H1 (cell line): ENCODE measurements around the gene NT5DC3. TPM values are rescaled to one million over a fixed set of nuclear protein-coding genes. Genes with fewer than 3 reads are reported as not detected.

Experiments
- CTCF ChIA-PET: fragments of 300-600 bp; sonication (Branson Sonifier 250); formaldehyde crosslinking; loops from one replicate; lab custom pipeline; 2021; ENCODE audit not compliant: partially characterized antibody; lab: Charles Lee
- POLR2A ChIA-PET: fragments of 300-600 bp; sonication (Branson Sonifier 250); formaldehyde crosslinking; loops from one replicate; lab custom pipeline; 2021; ENCODE audit warnings: inconsistent platforms; ENCODE audit not compliant: partially characterized antibody; lab: Charles Lee
- DNase-seq, 2 experiments: peaks; one replicate each; pipeline versions ENCODE4 v3.0.0 to v3.0.0-alpha.2; 2010 to 2022; ENCODE audit warnings: low spot score in 2 of 2, low read depth in 1 of 2, mixed read lengths in 1 of 2
- FAIRE-seq: peaks from 2 replicates; lab custom pipeline; 2011; peaks lifted over from hg19 to GRCh38; lab: Jason Lieb, UNC
- H2AFZ ChIP-seq: 2 replicates; pipeline ENCODE4 v1.8.1; 2012; ENCODE audit warnings: low read length, inconsistent platforms
- H2AK5ac ChIP-seq: 2 replicates; pipeline ENCODE4 v1.6.1; 2013; ENCODE audit warnings: low read depth, low read length
- H2BK120ac ChIP-seq: replicated peaks from 2 replicates; pipeline ENCODE3; 2013; ENCODE audit warnings: low read depth, low read length, inconsistent platforms
- H2BK12ac ChIP-seq: 2 replicates; pipeline ENCODE4 v1.6.1; 2013; ENCODE audit warnings: low read depth, low read length
- H2BK15ac ChIP-seq: 2 replicates; pipeline ENCODE4 v1.6.1; 2013; ENCODE audit warnings: low read length
- H2BK20ac ChIP-seq: 2 replicates; pipeline ENCODE4 v1.6.1; 2013; ENCODE audit warnings: low read length
- H2BK5ac ChIP-seq: 2 replicates; pipeline ENCODE4 v1.6.1; 2013; ENCODE audit warnings: low read depth, low read length
- H3K14ac ChIP-seq: 2 replicates; pipeline ENCODE4 v1.6.1; 2013; ENCODE audit warnings: inconsistent platforms; ENCODE audit not compliant: insufficient read length
- H3K18ac ChIP-seq: 2 replicates; pipeline ENCODE4 v1.6.1; 2013; ENCODE audit warnings: low read length; ENCODE audit errors: extremely low read depth
- H3K23ac ChIP-seq: 2 replicates; pipeline ENCODE4 v1.6.1; 2013; ENCODE audit warnings: inconsistent platforms; ENCODE audit not compliant: insufficient read length
- H3K23me2 ChIP-seq: 2 replicates; pipeline ENCODE4 v1.6.1; 2013; ENCODE audit warnings: low read depth, low read length
- H3K27ac ChIP-seq: 2 replicates; pipeline ENCODE4 v1.6.1; 2011; ENCODE audit warnings: low read depth, low read length, inconsistent platforms
- H3K27me3 ChIP-seq, 4 experiments: replicated peaks in 1 of 4; 1 replicate in 1 of 4; 2 replicates in 3 of 4; pipeline versions ENCODE4 v1.6.1 to v1.8.1; 2011 to 2013; ENCODE audit warnings: low read length in 3 of 4, mild to moderate bottlenecking in 3 of 4, inconsistent platforms in 2 of 4, mixed read lengths in 2 of 4, moderate library complexity in 1 of 4; ENCODE audit not compliant: control insufficient read depth in 3 of 4, insufficient read depth in 3 of 4; ENCODE audit errors: extremely low read depth in 1 of 4
- H3K36me3 ChIP-seq, 4 experiments: 2 replicates each; pipeline versions ENCODE4 v1.6.1 to v1.8.1; 2011 to 2013; ENCODE audit warnings: mild to moderate bottlenecking in 4 of 4, low read length in 3 of 4, moderate library complexity in 2 of 4, control low read depth in 1 of 4, inconsistent platforms in 1 of 4; ENCODE audit not compliant: insufficient read depth in 4 of 4, control insufficient read depth in 2 of 4
- H3K4ac ChIP-seq: replicated peaks from 2 replicates; pipeline ENCODE3; 2013; ENCODE audit warnings: low read length, low read depth, mixed read lengths, inconsistent platforms; ENCODE audit not compliant: insufficient read length
- H3K4me1 ChIP-seq, 4 experiments: replicated peaks in 1 of 4; 1 replicate in 1 of 4; 2 replicates in 3 of 4; pipeline versions ENCODE4 v1.6.1 to v1.8.1; 2011 to 2013; ENCODE audit warnings: low read length in 3 of 4, inconsistent platforms in 2 of 4, mixed read lengths in 1 of 4; ENCODE audit not compliant: insufficient read depth in 4 of 4, control insufficient read depth in 3 of 4
- H3K4me2 ChIP-seq, 2 experiments: 2 replicates each; pipeline versions ENCODE4 v1.6.1 to v1.8.1; 2011 to 2013; ENCODE audit warnings: low read depth in 2 of 2, low read length in 2 of 2, control low read depth in 1 of 2, inconsistent platforms in 1 of 2, mild to moderate bottlenecking in 1 of 2; ENCODE audit not compliant: insufficient read depth in 1 of 2
- H3K4me3 ChIP-seq, 4 experiments: fragments of 200-600, 300-600 bp in 1 of 4; sonication (generic), shearing (Covaris generic), sonication (Bioruptor Twin) in 1 of 4; 2 replicates each; pipeline versions ENCODE4 v1.5.1 to v1.8.1; 2011 to 2016; ENCODE audit warnings: low read length in 4 of 4, low read depth in 3 of 4, control low read depth in 2 of 4, inconsistent platforms in 2 of 4, mild to moderate bottlenecking in 2 of 4, mixed read lengths in 1 of 4, moderate library complexity in 1 of 4; ENCODE audit not compliant: insufficient read depth in 2 of 4; ENCODE audit errors: extremely low read depth in 1 of 4
- H3K56ac ChIP-seq: replicated peaks from 2 replicates; pipeline ENCODE3; 2013; ENCODE audit warnings: low read depth, mild to moderate bottlenecking, mixed read lengths, low read length, inconsistent platforms; ENCODE audit not compliant: insufficient read length
- H3K79me1 ChIP-seq: 2 replicates; pipeline ENCODE4 v1.6.1; 2013; ENCODE audit warnings: low read depth, low read length, control low read depth
- H3K79me2 ChIP-seq, 2 experiments: 2 replicates each; pipeline versions ENCODE4 v1.6.1 to v1.8.1; 2012 to 2013; ENCODE audit warnings: low read length in 2 of 2, mild to moderate bottlenecking in 2 of 2, inconsistent platforms in 1 of 2; ENCODE audit not compliant: insufficient read depth in 2 of 2, control insufficient read depth in 1 of 2
- H3K9ac ChIP-seq, 4 experiments: replicated peaks in 1 of 4; 1 replicate in 1 of 4; 2 replicates in 3 of 4; pipeline versions ENCODE4 v1.6.1 to v1.8.1; 2011 to 2013; ENCODE audit warnings: low read depth in 3 of 4, low read length in 3 of 4, control low read depth in 2 of 4, mild to moderate bottlenecking in 2 of 4, moderate library complexity in 2 of 4, inconsistent platforms in 1 of 4; ENCODE audit errors: extremely low read depth in 1 of 4
- H3K9me3 ChIP-seq, 2 experiments: 2 replicates each; pipeline versions ENCODE4 v1.6.1 to v1.8.1; 2012 to 2013; ENCODE audit warnings: mild to moderate bottlenecking in 2 of 2, moderate library complexity in 2 of 2, control low read depth in 1 of 2, inconsistent platforms in 1 of 2, low read depth in 1 of 2, low read length in 1 of 2, mixed read lengths in 1 of 2; ENCODE audit not compliant: insufficient read depth in 2 of 2
- H4K20me1 ChIP-seq, 2 experiments: replicated peaks in 1 of 2; 2 replicates each; pipeline versions ENCODE3 to v1.8.1; 2011 to 2013; ENCODE audit warnings: inconsistent platforms in 2 of 2, low read length in 2 of 2, mild to moderate bottlenecking in 1 of 2; ENCODE audit not compliant: insufficient read depth in 2 of 2, control insufficient read depth in 1 of 2
- H4K5ac ChIP-seq: 2 replicates; pipeline ENCODE4 v1.6.1; 2013; ENCODE audit warnings: low read length, low read depth, mixed read lengths, inconsistent platforms; ENCODE audit not compliant: insufficient read length
- H4K8ac ChIP-seq: 2 replicates; pipeline ENCODE4 v1.8.0; 2013; ENCODE audit warnings: mild to moderate bottlenecking, moderate library complexity, low read length, inconsistent platforms; ENCODE audit not compliant: insufficient read depth; ENCODE audit errors: extremely low read depth
- H4K91ac ChIP-seq: replicated peaks from 2 replicates; pipeline ENCODE3; 2013; ENCODE audit warnings: low read length, mixed read lengths, inconsistent platforms; ENCODE audit not compliant: insufficient read length
- EGR1 ChIP-seq: IDR thresholded peaks from 2 replicates; pipeline ENCODE4 v1.6.1; 2011; ENCODE audit warnings: low read depth, low read length, borderline replicate concordance
- EZH2 ChIP-seq: fragments of 200-600 bp; sonication (generic); IDR thresholded peaks from 2 replicates; pipeline ENCODE4 v1.7.1; 2012; ENCODE audit warnings: low read depth, mild to moderate bottlenecking, moderate library complexity, low read length, inconsistent platforms; ENCODE audit not compliant: severe bottlenecking
- HDAC6 ChIP-seq: IDR thresholded peaks from one replicate; pipeline ENCODE4 v1.7.1; 2012; ENCODE audit warnings: low read depth, mild to moderate bottlenecking, inconsistent platforms, low read length, moderate library complexity
- JUN ChIP-seq: IDR thresholded peaks from 2 replicates; pipeline ENCODE4 v1.6.1; 2011; ENCODE audit warnings: low read depth, mild to moderate bottlenecking, improper control_type of control experiment, low read length
- KDM1A ChIP-seq: fragments of 200-600, 300-600 bp; sonication (generic); IDR thresholded peaks from 2 replicates; pipeline ENCODE4 v1.7.1; 2016; ENCODE audit warnings: mild to moderate bottlenecking, low read length, borderline replicate concordance
- KDM5A ChIP-seq: fragments of 200-600 bp; IDR thresholded peaks from 2 replicates; pipeline ENCODE4 v1.7.1; 2012; ENCODE audit warnings: mild to moderate bottlenecking, low read length, inconsistent platforms, mixed read lengths
- POLR2A ChIP-seq, 2 experiments: IDR thresholded peaks; 1 replicate in 1 of 2; 2 replicates in 1 of 2; pipeline ENCODE4 v1.6.1; 2011; ENCODE audit warnings: low read depth in 2 of 2, low read length in 2 of 2, mild to moderate bottlenecking in 2 of 2; ENCODE audit errors: control extremely low read depth in 1 of 2
- POLR2AphosphoS5 ChIP-seq: IDR thresholded peaks from 2 replicates; pipeline ENCODE4 v1.6.1; 2011; ENCODE audit warnings: low read depth, low read length
- RFX5 ChIP-seq: IDR thresholded peaks from 2 replicates; pipeline ENCODE4 v1.6.1; 2011; ENCODE audit warnings: low read depth, low read length, improper control_type of control experiment, borderline replicate concordance
- SRF ChIP-seq: IDR thresholded peaks from 2 replicates; pipeline ENCODE4 v1.6.1; 2011; ENCODE audit warnings: mild to moderate bottlenecking, low read depth, low read length, moderate library complexity
- TAF1 ChIP-seq: IDR thresholded peaks from 2 replicates; pipeline ENCODE4 v1.6.1; 2011; ENCODE audit warnings: mild to moderate bottlenecking, low read depth, low read length
- TCF12 ChIP-seq: IDR thresholded peaks from 2 replicates; pipeline ENCODE4 v1.6.1; 2011; ENCODE audit warnings: low read depth, mild to moderate bottlenecking, low read length
- WGBS, 2 experiments: shearing (Covaris generic) in 1 of 2; methylation state at CpG; one replicate each; pipeline versions ENCODE4 v1.1.6 to v1.1.7; 2013 to 2015; ENCODE audit warnings: low lambda C conversion rate in 2 of 2, mixed read lengths in 2 of 2, inconsistent platforms in 1 of 2, low coverage in 1 of 2, missing lambda C conversion rate in 1 of 2; ENCODE audit not compliant: insufficient replicate concordance in 2 of 2, insufficient coverage in 1 of 2, insufficient read length in 1 of 2; ENCODE audit errors: extremely low coverage in 1 of 2, missing lambda C conversion rate in 1 of 2; 5-methylcytosine and 5-hydroxymethylcytosine counted together
- polyA plus RNA-seq, 7 experiments: library from polyadenylated mRNA; depleted of rRNA in 3 of 7; stranded (reverse) in 5 of 7; unstranded in 2 of 7; fragments of >200 nt in 5 of 7; fragments of 200-250 nt in 2 of 7; gene quantifications; 1 replicate in 5 of 7; 2 replicates in 1 of 7; 4 replicates in 1 of 7; pipeline versions ENCODE4 v1.2.1 to v1.2.3, GENCODE V29; 2011 to 2013; ENCODE audit warnings: missing spikeins in 2 of 7, mixed read lengths in 2 of 7
- total RNA-seq: library from RNA; stranded (reverse); fragmentation: NEBNext Ultra II Directional; extraction: Animal tissue kit (Norgen Biotek cat#: 25700); gene quantifications from 2 replicates; pipeline ENCODE4 v1.2.1, GENCODE V29; 2021

NT5DC3 gene
- total and polyA plus RNA-seq, 2 of the 8 experiments (the other 6 are each of a cell fraction or from before 2014, with no cell fraction given) = 5.4 to 14.8 TPM

DNA sequence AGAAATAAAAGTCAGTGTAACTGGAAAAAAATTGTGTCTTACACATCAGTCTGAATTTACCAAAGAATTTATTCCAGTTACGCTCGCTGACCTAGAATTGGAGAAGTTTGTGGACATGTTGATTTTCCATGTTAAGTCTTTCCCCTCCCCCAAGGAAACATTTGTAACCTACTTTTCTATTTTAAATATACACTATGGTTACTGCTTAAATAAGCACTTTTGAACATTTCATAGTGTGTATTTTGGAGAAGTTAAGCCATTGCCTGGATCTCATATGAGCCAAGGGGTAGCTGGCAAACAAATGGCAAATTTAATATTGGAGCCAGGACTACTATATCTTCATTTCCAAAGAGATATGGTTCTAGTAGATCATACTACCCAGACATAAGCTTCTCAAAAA lies 42.9 kb upstream of the NT5DC3 start:
- H2BK20ac ChIP-seq = no peak overlapping the region
- no peaks in the 10 kb centered on the region for H3K9me3 ChIP-seq
- H2AK5ac ChIP-seq = no peak overlapping the region
- H3K79me2 ChIP-seq = no peaks in the 10 kb centered on the region
- H3K23me2 ChIP-seq = no peaks in the 10 kb centered on the region
- H2BK5ac ChIP-seq = no peak overlapping the region
- no peak for FAIRE-seq
- no peak overlapping the region for H3K14ac ChIP-seq
- no peak overlapping the region for H3K27ac ChIP-seq
- no peak overlapping the region for H3K4me3 ChIP-seq
- H2BK120ac ChIP-seq = no peak overlapping the region
- H2BK15ac ChIP-seq = no peak overlapping the region
- no peaks in the 10 kb centered on the region for H4K20me1 ChIP-seq
- POLR2A ChIA-PET = interaction anchor here (1.0 to 2.6 kb wide), 2 partner anchors 46 to 69 kb away, joined by 3 to 10 read pairs; partner anchors contain the start of gene HSP90B1
- DNase-seq = no peak
- no peak overlapping the region for H3K4me2 ChIP-seq
- H2BK12ac ChIP-seq = no peak overlapping the region
- no peak overlapping the region for H3K23ac ChIP-seq
- H4K8ac ChIP-seq = no peak overlapping the region
- H3K36me3 ChIP-seq = no peaks in the 10 kb centered on the region
- no peak overlapping the region for H3K9ac ChIP-seq
- H3K4ac ChIP-seq = no peak overlapping the region
- CTCF ChIA-PET = interaction anchor here (0.7 to 2.1 kb wide), 18 partner anchors 9 to 225 kb away, joined by 3 to 9 read pairs (median 4); partner anchors contain the start of gene HSP90B1
- H3K56ac ChIP-seq = no peak overlapping the region
- TF ChIP-seq SRF (no peak), KDM5A (no peak), EZH2 (no peak), EGR1 (no peak), TCF12 (no peak), RFX5 (no peak), TAF1 (no peak), POLR2AphosphoS5 (no peak), JUN (no peak), KDM1A (no peak), HDAC6 (no peak), POLR2A (IDR thresholded peaks at IDR 0.05; ENCODE audit: control extremely low read depth in 1 of 2, low read depth in 2 of 2, low read length in 2 of 2) (no peak)
- no peak overlapping the region for H4K91ac ChIP-seq
- no peak overlapping the region for H2AFZ ChIP-seq
- H3K4me1 ChIP-seq = no peaks in the 10 kb centered on the region
- H3K79me1 ChIP-seq = no peaks in the 10 kb centered on the region
- no peak overlapping the region for H4K5ac ChIP-seq
- H3K18ac ChIP-seq = no peak overlapping the region
- H3K27me3 ChIP-seq = no peaks in the 10 kb centered on the region
- WGBS, 2 experiments = 91% methylated on average over 2 of the region's 2 CpGs; no CpG with 5 or more reads in 1 of the 2 experiments
